Daoy (cell line): ENCODE results near the gene C9orf40. TPM values are rescaled to one million over a fixed set of nuclear protein-coding genes. Genes with fewer than 3 reads are reported as not detected.
A peak's percentile ranks its signal among the peaks of the same experiment; 100 is the strongest.

Source experiments
- DNase-seq: peaks from one replicate; pipeline ENCODE4 v3.0.0-alpha.2; 2015; ENCODE audit warnings: low read depth
- total RNA-seq: library from RNA; depleted of rRNA; stranded (reverse); fragments of >200 nt; shearing (Covaris generic); gene quantifications from 2 replicates; pipeline ENCODE4 v1.2.3, GENCODE V29; 2014; rRNA removed

C9orf40 gene, protein sequence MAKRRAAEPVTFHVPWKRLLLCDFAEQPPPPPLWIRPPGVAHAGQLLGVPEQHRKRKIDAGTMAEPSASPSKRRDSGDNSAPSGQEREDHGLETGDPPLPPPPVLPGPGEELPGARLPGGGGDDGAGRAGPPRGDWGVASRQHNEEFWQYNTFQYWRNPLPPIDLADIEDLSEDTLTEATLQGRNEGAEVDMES
- 19.5 and 20.1 TPM in 2 replicates for total RNA-seq

DNA sequence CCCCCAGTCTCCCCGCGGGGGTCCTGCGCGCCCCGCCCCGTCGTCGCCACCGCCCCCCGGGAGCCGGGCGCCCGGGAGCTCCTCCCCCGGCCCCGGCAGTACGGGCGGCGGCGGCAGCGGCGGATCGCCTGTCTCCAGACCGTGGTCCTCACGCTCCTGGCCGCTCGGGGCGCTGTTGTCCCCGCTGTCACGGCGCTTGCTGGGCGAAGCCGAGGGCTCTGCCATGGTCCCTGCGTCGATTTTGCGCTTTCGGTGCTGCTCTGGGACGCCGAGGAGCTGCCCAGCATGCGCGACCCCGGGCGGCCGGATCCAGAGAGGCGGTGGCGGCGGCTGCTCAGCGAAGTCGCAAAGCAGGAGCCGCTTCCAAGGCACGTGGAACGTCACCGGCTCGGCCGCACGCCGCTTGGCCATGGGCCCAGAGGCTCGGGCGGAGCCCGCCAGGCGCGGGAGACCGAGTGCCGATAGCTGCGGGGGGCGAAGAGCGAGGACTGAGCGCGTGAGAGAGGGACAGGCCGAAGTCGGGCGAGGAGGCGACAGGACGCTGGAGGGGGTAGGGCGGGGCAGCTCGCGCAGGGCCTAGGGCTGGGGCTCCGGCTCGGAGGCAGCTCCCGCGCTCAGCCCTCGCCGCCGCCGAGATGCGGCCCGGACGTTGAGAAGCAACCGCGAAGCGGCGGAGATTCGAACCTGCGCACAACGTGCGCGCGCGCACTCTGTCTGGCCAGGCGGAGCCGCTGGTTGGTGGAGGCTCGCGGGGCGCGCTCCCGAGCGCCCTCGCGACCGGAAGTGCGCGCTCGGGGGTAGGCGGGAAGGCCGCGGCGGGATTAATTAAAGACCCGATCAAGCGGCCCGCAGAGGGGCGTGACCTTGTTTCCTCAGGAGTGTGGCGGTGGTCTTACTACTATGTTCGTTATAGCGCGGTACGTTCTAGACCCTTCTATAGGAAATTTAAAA is at the start of gene C9orf40:
C9orf40 (minus strand) TSS at position 712 of the 951 bp plus-strand sequence; CDS start at position 411, 301 bp downstream.
- peak; percentile 95 for DNase-seq

DNA sequence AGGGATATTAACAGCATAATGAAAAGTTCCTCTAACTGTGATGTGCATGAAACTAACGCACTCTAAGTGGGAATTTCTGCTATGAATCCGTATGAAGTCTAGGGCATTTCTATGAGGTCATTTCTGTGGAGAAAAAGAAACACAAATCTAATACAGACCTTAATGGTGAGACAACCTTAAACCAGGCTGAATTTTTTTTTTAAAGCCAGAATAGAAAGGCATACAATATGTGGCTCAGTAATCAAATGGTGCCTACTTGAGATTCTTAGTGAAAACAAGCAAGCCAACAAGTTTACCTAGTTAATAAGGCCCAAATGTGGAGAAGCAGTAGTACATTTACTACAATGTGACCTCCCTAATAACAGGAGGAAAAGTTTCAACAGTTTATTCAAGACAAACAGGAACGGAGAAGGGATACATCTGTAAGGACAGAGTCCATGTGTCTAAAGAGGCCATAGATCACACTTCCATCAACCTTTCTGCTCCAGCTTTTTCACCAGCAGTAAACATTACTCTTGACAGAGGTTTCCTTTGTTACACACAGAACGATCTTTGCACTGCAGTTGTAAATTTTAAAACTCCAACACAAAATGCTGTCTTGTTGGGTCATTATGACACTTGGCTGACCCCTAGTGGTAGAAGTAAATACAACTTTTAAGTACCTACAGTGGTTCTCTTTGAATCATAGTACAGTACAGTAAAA is 49.2 kb upstream of the C9orf40 start:
- peak; percentile 68 for DNase-seq

DNA sequence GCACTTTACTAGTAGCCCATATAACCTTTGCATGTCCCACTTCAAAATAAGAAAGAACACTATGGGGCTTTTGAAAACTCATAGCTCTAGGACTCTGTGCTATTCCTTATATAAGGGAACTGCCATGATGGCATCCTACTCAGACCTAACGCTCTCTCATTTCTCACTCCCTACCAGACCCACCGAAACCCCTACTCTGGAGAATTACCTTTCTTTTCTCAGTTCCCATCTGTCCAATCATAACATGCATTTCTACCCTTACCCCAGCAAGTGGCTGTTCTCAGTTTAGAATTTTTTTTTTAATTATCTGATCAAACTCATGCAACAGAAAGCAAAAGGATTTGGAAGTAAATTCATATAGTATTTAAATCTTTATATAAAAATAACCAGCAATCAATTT is 48.1 kb upstream of the C9orf40 start:
- DNase-seq = no peak

DNA sequence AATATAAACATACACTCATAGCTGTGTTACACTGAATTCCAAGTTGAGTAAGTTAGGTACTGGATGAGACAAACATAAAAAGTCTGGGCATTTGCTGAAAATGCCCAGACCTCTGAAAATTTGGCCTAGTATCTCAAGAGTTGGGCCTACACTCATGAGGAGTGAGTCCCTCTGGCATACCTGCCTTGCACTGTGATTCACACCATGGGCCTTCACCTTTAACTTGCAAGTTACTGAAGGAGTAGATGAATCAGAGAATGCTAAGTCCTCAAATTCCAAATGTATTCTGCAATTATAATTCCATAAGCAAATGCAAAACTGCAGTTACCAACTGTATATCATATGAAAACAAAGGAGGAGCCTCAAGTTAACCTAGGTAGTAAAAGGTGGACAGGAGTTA is 32.3 kb upstream of the C9orf40 start:
- no peak for DNase-seq

DNA sequence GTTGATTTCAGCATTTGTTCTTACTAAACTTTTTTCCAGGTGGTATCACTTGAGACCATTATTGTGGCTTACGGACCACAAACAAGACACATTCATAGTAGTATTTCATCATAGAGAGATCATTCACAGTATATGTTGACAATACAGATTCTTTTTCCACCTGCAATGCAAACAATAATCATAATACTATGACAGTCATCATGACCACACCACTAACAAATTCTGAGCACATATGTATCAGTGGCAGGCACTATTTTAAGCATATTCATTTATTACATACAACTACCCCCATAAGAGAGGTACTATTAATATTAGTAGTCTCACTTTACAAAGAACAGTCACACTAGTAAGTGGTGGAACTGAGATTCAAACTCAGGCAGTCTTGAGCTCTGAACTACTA is 31.0 kb upstream of the C9orf40 start:
- DNase-seq = no peak

DNA sequence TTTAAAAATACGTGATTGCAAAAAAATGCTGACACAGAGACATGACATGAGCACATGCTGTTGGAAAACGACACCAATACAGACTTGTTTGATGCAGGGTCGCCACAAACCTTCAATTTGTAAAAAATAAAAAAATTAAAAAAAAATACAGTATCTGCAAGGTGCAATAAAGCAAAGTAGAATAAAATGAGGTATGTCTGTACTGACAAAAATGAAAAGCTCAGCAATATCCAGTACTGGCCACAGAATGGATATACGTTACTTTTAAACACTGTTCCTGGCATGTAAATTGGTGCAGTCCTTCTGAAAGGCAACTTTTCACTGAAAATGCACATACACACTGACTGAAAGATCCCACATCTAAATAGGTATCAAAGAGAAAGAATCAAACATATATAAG is 27.1 kb upstream of the C9orf40 start:
- DNase-seq = no peak

DNA sequence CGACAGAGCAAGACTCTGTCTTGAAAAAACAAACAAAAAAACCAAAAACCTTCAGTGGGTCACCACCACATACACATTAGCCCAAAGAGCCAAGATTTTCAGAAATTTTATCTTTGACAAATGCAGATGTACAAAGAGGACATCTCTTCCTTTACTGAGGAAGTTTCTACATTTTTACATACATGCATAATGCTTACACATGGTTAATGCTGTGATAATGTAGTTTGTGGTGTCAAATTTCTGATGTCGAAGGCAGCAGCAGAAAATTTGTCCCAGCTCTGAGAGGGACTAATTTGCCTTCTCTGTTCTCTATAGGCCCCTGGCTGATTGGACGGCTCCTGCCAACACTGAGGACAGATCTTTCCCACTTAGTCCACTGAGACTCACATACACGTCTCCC is 24.6 kb upstream of the C9orf40 start:
- DNase-seq = no peak

DNA sequence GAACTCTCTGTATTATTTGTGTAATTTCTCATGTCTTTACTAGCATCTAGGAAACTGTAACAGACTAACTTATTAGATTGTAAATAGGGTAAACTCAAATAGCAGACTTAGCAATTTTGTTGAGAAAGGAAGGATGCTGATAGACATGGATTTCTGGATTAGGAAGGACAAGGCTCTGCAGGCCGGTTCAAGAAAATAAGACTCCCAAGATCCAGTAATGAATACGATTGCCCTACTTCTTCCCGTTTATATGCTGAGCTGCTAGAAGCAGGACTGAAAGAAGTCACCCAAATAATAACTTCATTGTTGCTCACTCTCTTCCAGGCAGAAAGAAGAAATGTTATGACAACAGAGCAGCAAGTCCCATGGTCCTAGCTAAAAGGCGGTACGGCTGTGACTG is 22.8 kb upstream of the C9orf40 start:
- no peak for DNase-seq

DNA sequence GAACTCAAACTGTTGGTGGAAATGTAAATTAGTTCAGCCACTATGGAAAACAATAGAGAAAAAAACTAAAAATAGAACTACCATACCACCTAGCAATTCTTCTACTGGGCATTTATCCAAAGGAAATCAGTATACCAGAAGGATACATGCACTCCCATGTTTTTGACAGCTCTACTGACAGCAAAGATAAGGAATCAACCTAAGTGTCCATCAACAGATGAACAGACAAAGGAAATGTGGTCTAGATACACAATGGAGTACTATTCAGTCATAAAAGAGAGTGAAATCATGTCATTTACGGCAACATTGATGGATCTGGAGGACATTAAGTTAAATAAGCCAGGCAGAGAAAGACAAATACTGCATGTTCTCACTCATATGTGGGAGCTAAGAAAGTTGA is 21.8 kb upstream of the C9orf40 start:
- DNase-seq = no peak

DNA sequence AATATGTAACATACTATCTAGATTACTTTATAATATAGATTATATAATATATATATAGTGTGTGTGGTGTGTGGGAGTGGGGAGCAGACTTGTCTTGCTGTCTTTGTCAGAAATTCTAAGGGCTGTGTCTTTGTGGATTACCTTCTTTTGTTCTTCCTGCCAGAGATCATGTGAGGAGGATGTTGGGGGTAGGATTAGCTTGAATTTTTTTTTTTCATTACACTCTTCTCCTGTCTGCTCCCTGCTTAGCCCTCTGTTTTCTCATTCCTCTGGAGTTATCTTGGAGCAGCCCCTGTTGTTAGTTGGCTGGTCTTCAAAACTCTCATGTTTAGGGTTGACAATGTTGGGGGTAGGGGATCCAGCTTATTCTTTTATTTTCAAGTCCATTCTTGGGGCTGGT is 21.0 kb upstream of the C9orf40 start:
- no peak for DNase-seq

DNA sequence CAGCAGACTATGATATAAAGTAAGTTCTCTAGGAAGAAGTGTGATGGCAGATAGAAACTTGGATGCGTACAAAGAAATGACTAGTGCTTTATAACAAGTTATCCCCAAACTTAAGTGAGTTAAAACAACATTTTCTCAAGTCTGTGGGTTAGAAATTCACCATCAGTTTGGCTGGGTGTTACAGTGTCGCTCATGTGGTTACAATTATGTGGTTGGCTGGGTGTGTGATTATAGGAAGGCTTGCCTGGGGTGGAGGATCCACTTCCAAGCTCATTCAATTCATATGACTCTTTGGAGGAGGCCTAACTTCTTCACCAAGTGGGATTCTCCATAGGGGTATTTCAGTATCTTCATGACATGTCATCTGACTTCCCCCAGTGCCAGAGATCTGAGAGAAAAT is 10.3 kb upstream of the C9orf40 start:
- no peak for DNase-seq

DNA sequence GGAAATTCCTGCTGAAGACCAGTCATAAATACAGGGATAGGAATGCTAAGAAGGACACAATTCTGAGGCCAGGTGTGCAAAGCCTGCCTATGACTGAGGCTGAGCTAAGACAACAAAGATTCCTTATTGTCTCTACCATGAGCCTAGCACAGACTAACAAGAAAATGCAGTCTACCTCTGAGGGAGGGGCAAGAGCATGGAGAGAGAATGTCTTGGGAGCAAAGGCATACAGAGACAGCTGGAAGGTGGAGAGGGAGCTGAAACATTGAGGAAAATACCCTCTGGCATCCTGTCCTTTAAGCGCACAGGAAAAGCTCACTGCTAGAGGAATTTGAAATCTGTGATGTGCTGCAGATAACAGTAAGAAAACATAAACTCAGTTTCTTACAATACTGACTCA is 8.8 kb upstream of the C9orf40 start:
- DNase-seq = no peak

DNA sequence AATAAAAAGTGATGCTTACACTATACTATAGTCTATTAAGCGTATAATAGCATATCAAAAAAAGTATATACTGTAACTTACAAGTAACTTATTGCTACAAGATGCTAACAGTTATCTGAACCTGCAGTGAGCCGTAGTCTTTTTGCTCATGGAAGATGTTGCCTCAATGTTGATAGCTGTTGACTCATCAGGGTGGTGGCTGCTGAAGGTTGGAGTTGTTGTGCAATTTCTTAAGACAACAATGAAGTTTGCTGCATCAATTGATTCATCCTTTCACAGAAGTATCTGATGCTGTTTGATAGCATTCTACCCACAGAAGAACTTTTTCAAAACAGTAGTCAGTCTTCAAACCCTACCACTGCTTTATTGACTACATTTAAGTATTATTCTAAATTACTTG is 7.8 kb upstream of the C9orf40 start:
- DNase-seq = peak; percentile 15

DNA sequence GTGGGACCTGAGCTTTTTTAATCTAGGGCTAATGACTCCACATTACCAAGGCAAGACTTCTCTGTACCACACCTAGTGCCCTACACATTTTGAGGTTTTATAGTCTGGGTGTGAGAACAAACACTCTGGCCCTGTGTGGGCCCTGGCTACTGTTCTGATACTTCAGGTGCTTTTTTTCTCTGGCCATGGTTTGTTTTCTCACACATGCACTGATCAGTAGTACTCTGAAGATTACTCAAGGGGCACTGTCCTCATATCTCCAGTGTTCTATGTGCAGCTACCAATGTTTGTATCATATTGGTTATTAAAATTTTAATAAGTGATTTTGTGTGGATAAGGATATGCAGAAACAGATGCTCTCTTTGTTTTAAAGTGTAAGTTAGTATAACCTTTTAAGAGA is 5.9 kb upstream of the C9orf40 start:
- no peak for DNase-seq

DNA sequence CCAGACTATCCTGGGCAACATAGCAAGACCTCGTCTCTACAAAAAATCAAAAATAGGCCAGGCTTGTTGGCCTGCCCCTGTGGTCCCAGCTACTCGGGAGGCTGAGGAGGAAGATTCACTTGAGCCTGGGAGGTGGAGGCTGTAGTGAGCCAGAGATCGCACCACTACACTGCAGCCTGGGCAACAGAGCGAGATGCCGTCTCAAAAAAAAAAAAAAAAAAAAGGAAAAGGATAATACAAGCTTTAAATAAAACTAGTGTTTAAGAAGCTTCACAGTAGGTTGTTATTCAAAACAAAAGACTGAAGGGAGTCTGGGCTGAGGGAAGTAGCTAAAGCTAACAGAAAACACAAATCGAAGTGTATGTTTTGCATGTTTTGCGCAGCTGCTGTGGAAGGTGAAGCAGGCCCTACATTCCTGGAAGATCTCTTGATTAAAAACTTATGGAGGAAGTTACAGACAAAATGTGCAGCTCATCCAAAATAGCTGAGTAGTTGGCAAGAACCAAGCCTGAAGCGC is 581 bp upstream of the C9orf40 start:
- peak; percentile 27 for DNase-seq

DNA sequence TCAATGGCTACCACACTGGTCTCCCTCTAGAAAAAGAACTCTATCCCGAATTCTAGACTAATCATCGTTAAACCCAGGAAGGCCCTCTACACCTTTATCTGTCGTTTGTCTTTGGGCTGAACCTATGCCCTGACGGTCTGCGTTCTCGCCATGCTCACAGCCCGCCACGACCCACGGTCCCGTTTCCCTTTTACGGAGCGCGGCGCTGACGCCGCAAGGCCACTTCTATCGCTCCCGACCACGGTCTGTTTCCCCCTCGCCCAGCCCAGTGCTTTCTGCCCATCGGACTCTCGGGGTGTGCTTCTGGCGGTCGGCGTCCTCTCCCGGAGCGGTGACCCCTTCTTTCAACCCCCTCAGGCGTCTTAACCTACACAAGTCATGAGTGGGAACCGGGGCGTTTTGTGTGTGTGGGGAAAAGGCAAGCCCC is 974 bp downstream of the C9orf40 start:
- DNase-seq = peak; percentile 56

DNA sequence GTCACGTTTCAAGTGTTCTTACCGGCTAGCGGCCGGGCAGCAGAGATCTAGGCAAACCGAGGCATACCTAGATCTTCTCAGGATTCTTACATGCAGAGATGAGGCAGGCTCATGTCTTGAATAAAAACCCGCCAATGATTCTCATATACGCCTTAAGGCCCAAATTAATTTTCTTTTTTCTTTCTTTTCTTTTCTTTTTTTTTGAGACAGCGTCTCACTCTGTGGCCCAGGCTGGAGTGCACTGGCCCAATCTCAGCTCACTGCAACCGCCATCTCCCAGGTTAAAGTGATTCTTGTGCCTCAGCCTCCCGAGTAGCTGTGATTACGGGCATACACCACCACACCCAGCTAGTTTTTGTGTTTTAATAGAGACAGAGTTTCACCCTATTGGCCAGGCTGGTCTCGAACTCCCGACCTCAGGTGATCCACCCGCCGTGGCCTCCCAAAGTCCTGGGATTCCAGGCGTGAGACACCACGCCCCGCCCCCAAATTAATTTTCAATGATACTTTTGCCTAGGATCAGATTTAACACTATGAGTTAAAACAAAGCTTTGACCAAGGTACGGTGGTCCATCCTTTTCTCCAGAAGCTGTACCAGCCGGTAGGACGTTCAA is 1.5 kb downstream of the C9orf40 start:
- DNase-seq = no peak

DNA sequence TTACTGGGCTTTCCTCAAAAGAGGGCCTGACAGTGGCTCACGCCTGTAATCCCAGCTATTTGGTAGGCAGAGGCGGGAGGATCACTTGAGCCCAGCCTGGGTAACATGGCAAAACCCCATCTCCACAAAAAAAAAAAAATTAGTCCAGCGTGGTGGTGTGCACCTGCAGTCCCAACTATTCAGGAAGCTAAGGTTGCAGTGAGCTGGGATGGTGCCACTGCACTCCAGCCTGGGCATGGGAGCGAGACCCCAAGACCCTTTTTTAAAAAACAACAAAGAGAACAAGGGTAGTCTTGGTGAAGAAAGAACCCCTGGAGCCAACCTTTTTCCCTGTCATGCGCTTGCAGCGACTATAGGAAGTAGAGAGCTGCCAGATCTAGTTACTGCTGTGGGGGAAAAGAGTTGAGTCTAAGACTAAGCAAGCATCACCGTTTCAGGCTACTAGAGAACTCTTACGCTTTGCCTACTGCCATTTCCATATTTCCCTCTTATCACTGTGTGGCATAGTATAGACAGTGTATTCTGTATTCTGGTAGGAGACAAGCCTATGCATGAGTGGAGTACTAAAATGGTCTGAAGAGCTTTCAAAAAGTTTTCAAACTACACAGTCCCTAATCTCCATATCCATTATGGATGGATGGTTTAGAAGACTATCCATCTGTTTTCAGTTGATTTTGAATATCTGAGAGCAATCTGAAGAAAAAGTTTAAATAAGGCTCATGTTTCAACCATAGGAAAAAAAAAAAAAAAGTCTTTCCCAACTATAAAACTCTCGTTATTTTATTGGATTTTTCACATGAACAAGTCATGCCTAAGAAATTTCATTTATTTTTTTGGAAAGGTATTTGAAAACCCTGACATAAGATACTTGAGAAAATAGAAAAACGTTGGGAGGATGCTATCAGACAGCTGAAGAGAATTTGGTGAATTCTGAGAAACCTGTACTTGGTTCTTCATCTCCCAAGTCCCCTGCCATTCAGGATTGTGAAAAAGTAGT is 2.6 kb downstream of the C9orf40 start:
- no peak for DNase-seq

DNA sequence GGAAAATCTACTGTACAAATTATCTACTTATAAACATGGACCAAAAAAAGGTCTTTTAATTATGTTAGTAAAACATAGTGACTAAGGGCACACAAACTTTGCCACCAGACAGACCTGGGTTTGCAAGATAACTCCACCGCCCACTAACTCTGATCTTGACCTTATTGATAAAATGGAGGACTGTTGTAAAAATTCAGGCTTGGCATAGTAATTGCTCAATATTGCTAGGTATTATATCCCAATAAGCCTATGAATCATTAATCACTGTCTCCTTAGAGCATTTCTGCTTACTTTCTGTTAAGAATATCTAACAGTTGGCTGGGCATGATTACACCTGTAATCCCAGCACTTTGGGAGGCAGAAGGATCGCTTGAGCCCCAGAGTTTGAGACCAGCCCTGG is 3.8 kb downstream of the C9orf40 start:
- DNase-seq = no peak

DNA sequence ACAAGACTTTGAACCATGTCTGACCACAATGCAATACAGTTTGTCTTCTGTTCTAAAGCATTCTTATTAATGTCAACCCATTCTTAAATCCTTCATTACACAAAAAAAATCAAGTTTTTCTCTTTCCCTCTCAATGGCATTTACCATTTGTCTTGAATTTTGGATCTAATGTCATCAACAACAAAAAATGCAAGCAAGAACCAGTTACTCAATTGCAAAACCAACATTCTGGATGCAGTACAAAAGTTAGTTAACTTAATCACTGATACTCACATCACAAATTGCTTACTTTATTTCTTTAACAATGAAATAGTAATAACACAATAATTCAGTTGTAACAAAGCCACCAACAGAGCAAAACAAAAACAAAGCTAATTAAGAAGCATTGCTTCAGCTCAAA is 6.0 kb downstream of the C9orf40 start:
- DNase-seq = no peak

DNA sequence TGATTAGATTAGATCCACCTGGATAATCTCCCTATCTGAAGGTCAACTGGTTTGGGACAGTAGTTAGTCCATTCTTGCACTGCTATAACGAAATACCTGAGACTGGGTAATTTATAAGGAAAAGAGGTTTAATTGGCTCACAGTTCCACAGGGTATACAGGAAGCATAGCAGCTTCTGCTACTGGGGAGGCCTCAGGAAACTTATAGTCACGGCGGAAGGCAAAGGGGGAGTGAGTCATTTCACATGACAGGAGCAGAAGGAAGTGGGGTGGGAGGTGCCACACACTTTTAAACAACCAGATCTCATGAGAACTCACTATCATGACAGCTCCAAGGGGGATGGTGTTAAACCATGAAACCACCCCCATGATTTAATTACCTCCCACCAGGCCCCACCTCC is 9.9 kb downstream of the C9orf40 start:
- peak; percentile 36 for DNase-seq
